ENCODE results near the gene PPA1.
"Not testable (repeated sequence)": the region's sequence is repeated elsewhere in the genome, so short reads cannot be mapped to it uniquely, and the experiment has no call there.

Gene PPA1

GRCh38 chr10:70260734-70261133 lies 27.5 kb upstream of the PPA1 start:
- H3K27ac Mint-ChIP-seq, result no peak overlapping the region
- H3K27me3 Mint-ChIP-seq, result peaks cover 56% of the 10 kb centered on the region
- H3K4me1 Mint-ChIP-seq, result peaks cover under 1% of the 10 kb centered on the region
- H3K4me3 Mint-ChIP-seq, result no peak overlapping the region
- peaks cover 8% of the 10 kb centered on the region for H3K36me3 Mint-ChIP-seq
- H3K9me3 Mint-ChIP-seq, result peaks cover 8% of the 10 kb centered on the region
- ATAC-seq, result no peak

- Mint-ChIP-seq H3K4me3 (no peak overlapping the region), H3K27ac (no peak overlapping the region), H3K9me3 (peaks cover 8% of the 10 kb centered on the region), H3K4me1 (peaks cover 6% of the 10 kb centered on the region), H3K27me3 (peaks cover 61% of the 10 kb centered on the region), H3K36me3 (peaks cover 8% of the 10 kb centered on the region)
- no peak for ATAC-seq
Measured at GRCh38 chr10:70260259-70260658, 27.0 kb upstream of the PPA1 start.

GRCh38 chr10:70258216-70258615 lies 25.0 kb upstream of the PPA1 start:
- H3K36me3 Mint-ChIP-seq, result peaks cover 8% of the 10 kb centered on the region
- ATAC-seq, result no peak
- H3K27me3 Mint-ChIP-seq, result peaks cover 71% of the 10 kb centered on the region
- H3K27ac Mint-ChIP-seq, result no peak overlapping the region
- H3K4me3 Mint-ChIP-seq, result no peak overlapping the region
- peaks cover 8% of the 10 kb centered on the region for H3K4me1 Mint-ChIP-seq
- H3K9me3 Mint-ChIP-seq, result peaks cover 8% of the 10 kb centered on the region

GRCh38 chr10:70257816-70258215 lies 24.6 kb upstream of the PPA1 start:
- H3K36me3 Mint-ChIP-seq, H3K4me1 Mint-ChIP-seq, ATAC-seq, H3K9me3 Mint-ChIP-seq, H3K27ac Mint-ChIP-seq, H3K4me3 Mint-ChIP-seq: not testable (repeated sequence)
- H3K27me3 Mint-ChIP-seq, result peaks cover 74% of the 10 kb centered on the region

- Mint-ChIP-seq H3K27me3 (peaks cover 67% of the 10 kb centered on the region), H3K36me3 (peaks cover 5% of the 10 kb centered on the region), H3K4me3 (no peak overlapping the region), H3K4me1 (peaks cover 8% of the 10 kb centered on the region), H3K9me3 (peaks cover 4% of the 10 kb centered on the region), H3K27ac (no peak overlapping the region)
- ATAC-seq, result no peak
Measured at GRCh38 chr10:70256463-70256862, 23.2 kb upstream of the PPA1 start.

- ATAC-seq, result peak; percentile 41
- H3K36me3 Mint-ChIP-seq, result no peaks in the 10 kb centered on the region
- no peak overlapping the region for H3K27ac Mint-ChIP-seq
- peaks cover 59% of the 10 kb centered on the region for H3K27me3 Mint-ChIP-seq
- H3K9me3 Mint-ChIP-seq, result no peaks in the 10 kb centered on the region
- peak overlapping the region; percentile 16 for H3K4me3 Mint-ChIP-seq
- H3K4me1 Mint-ChIP-seq, result peaks cover 8% of the 10 kb centered on the region
Measured at GRCh38 chr10:70255329-70256299, 22.4 kb upstream of the PPA1 start.

GRCh38 chr10:70254778-70255328 lies 21.6 kb upstream of the PPA1 start:
- Mint-ChIP-seq H3K4me3 (no peak overlapping the region), H3K27ac (no peak overlapping the region)
- peak; percentile 25 for ATAC-seq

GRCh38 chr10:70253878-70254765 lies 20.9 kb upstream of the PPA1 start:
- Mint-ChIP-seq H3K4me3 (no peak overlapping the region), H3K27me3 (peaks cover 59% of the 10 kb centered on the region), H3K27ac (no peak overlapping the region), H3K9me3 (no peaks in the 10 kb centered on the region), H3K4me1 (peaks cover 8% of the 10 kb centered on the region), H3K36me3 (no peaks in the 10 kb centered on the region)
- ATAC-seq, result no peak

More at GRCh38 chr10:70254778-70255328, 21.6 kb upstream of the PPA1 start:
- Mint-ChIP-seq H3K4me1 (peaks cover 8% of the 10 kb centered on the region), H3K36me3 (no peaks in the 10 kb centered on the region), H3K9me3 (no peaks in the 10 kb centered on the region), H3K27me3 (peaks cover 59% of the 10 kb centered on the region)

- Mint-ChIP-seq H3K9me3 (no peaks in the 10 kb centered on the region), H3K4me1 (peaks cover 8% of the 10 kb centered on the region), H3K4me3 (no peak overlapping the region), H3K27me3 (peaks cover 45% of the 10 kb centered on the region), H3K27ac (no peak overlapping the region), H3K36me3 (no peaks in the 10 kb centered on the region)
- ATAC-seq, result no peak
Measured at GRCh38 chr10:70250961-70251680, 17.9 kb upstream of the PPA1 start.

GRCh38 chr10:70247360-70247759 lies 14.1 kb upstream of the PPA1 start:
- H3K9me3 Mint-ChIP-seq, result no peaks in the 10 kb centered on the region
- no peak overlapping the region for H3K27ac Mint-ChIP-seq
- no peak overlapping the region for H3K4me3 Mint-ChIP-seq
- H3K36me3 Mint-ChIP-seq, result no peaks in the 10 kb centered on the region
- H3K4me1 Mint-ChIP-seq, result peaks cover 6% of the 10 kb centered on the region
- no peak for ATAC-seq
- peaks cover 9% of the 10 kb centered on the region for H3K27me3 Mint-ChIP-seq

GRCh38 chr10:70241081-70241480 lies 7.9 kb upstream of the PPA1 start:
- Mint-ChIP-seq H3K4me3 (no peak overlapping the region), H3K4me1 (peaks cover 6% of the 10 kb centered on the region), H3K27me3 (no peaks in the 10 kb centered on the region), H3K27ac (no peak overlapping the region), H3K36me3 (no peaks in the 10 kb centered on the region), H3K9me3 (no peaks in the 10 kb centered on the region)
- ATAC-seq, result no peak

- not testable (repeated sequence) for H3K4me1 Mint-ChIP-seq, H3K27ac Mint-ChIP-seq, H3K4me3 Mint-ChIP-seq, H3K27me3 Mint-ChIP-seq, H3K9me3 Mint-ChIP-seq, H3K36me3 Mint-ChIP-seq, ATAC-seq
Measured at GRCh38 chr10:70239986-70240385, 6.8 kb upstream of the PPA1 start.

GRCh38 chr10:70239077-70239976 lies 6.1 kb upstream of the PPA1 start:
- H3K4me3 Mint-ChIP-seq, H3K36me3 Mint-ChIP-seq, H3K27me3 Mint-ChIP-seq, H3K4me1 Mint-ChIP-seq, H3K27ac Mint-ChIP-seq, H3K9me3 Mint-ChIP-seq, ATAC-seq: not testable (repeated sequence)

GRCh38 chr10:70237958-70238536 lies 4.8 kb upstream of the PPA1 start:
- H3K4me1 Mint-ChIP-seq, ATAC-seq, H3K36me3 Mint-ChIP-seq, H3K27ac Mint-ChIP-seq, H3K27me3 Mint-ChIP-seq, H3K9me3 Mint-ChIP-seq, H3K4me3 Mint-ChIP-seq: not testable (repeated sequence)
